IMR-90 (cell line): Measurements from ENCODE around the gene RABGEF1. TPM values are rescaled to one million over a fixed set of nuclear protein-coding genes. Genes with fewer than 3 reads are reported as not detected.

ENCODE experiments used
- ATAC-seq: fragments of 200-7000 bp; cut with Tn5 transposase; 2 replicates; pipeline ENCODE4 v1.9.1; 2020; ENCODE audit warnings: low read depth, mild to moderate bottlenecking, moderate library complexity
- BruUV-seq: library from RNA; stranded (reverse); fragments of 400-500 nt; replicated peaks from 2 replicates; lab custom pipeline; 2021; lab: Mats Ljungman, UMichigan
- CTCF ChIA-PET: fragments of 300-600 bp; formaldehyde crosslinking; extraction: SDS; loops from one replicate; lab custom pipeline; 2021; ENCODE audit warnings: antibody characterized with exemption; lab: Yijun Ruan, JAX
- POLR2A ChIA-PET: fragments of 300-600 bp; sonication (Branson Sonifier 250); formaldehyde crosslinking; loops from one replicate; lab custom pipeline; 2022; ENCODE audit warnings: antibody characterized with exemption; ENCODE audit not compliant: unreplicated experiment; lab: Charles Lee
- DNase-seq: peaks from one replicate; pipeline ENCODE4 v3.0.0; 2013
- H2AFZ ChIP-seq: replicated peaks from 2 replicates; pipeline ENCODE3; 2013; ENCODE audit warnings: low read length, mild to moderate bottlenecking; ENCODE audit not compliant: poor library complexity
- H2AK5ac ChIP-seq: 2 replicates; pipeline ENCODE4 v1.6.1; 2013; ENCODE audit warnings: low read depth, low read length, inconsistent platforms
- H2AK9ac ChIP-seq: replicated peaks from 2 replicates; pipeline ENCODE3; 2013; ENCODE audit warnings: mild to moderate bottlenecking, low read depth, low read length, moderate library complexity; ENCODE audit not compliant: poor library complexity
- H2BK120ac ChIP-seq: 2 replicates; pipeline ENCODE4 v1.6.1; 2013; ENCODE audit warnings: low read depth, low read length, inconsistent platforms
- H2BK15ac ChIP-seq: 3 replicates; pipeline ENCODE4 v1.6.1; 2013; ENCODE audit warnings: low read depth, low read length, inconsistent platforms
- H2BK20ac ChIP-seq: 2 replicates; pipeline ENCODE4 v1.6.1; 2013; ENCODE audit warnings: low read depth, mild to moderate bottlenecking, inconsistent platforms, low read length, moderate library complexity
- H2BK5ac ChIP-seq: 2 replicates; pipeline ENCODE4 v1.6.1; 2013; ENCODE audit warnings: mild to moderate bottlenecking, low read depth, low read length, inconsistent platforms; ENCODE audit not compliant: poor library complexity, severe bottlenecking
- H3K14ac ChIP-seq: replicated peaks from 2 replicates; pipeline ENCODE4 v1.6.1; 2013; ENCODE audit warnings: low read depth, low read length, inconsistent platforms
- H3K18ac ChIP-seq: 2 replicates; pipeline ENCODE4 v1.6.1; 2013; ENCODE audit warnings: low read depth, low read length, control low read depth
- H3K23ac ChIP-seq: 2 replicates; pipeline ENCODE4 v1.6.1; 2013; ENCODE audit warnings: low read depth, low read length, inconsistent platforms
- H3K27ac ChIP-seq: 2 replicates; pipeline ENCODE4 v1.5.1; 2013; ENCODE audit warnings: mild to moderate bottlenecking, control low read depth, low read length; ENCODE audit not compliant: insufficient read depth
- H3K27me3 ChIP-seq: 2 replicates; pipeline ENCODE4 v1.6.1; 2013; ENCODE audit warnings: low read length; ENCODE audit not compliant: control insufficient read depth, insufficient read depth
- H3K36me3 ChIP-seq: 2 replicates; pipeline ENCODE4 v1.6.1; 2013; ENCODE audit warnings: low read length, mixed read lengths; ENCODE audit not compliant: control insufficient read depth, insufficient read depth
- H3K4ac ChIP-seq: 2 replicates; pipeline ENCODE4 v1.6.1; 2013; ENCODE audit warnings: low read depth, low read length, inconsistent platforms
- H3K4me1 ChIP-seq: 2 replicates; pipeline ENCODE4 v1.6.1; 2013; ENCODE audit warnings: low read length, mixed read lengths; ENCODE audit not compliant: control insufficient read depth, insufficient read depth
- H3K4me2 ChIP-seq: 2 replicates; pipeline ENCODE4 v1.6.1; 2013; ENCODE audit warnings: low read depth, mild to moderate bottlenecking, control low read depth, low read length, moderate library complexity
- H3K4me3 ChIP-seq: 2 replicates; pipeline ENCODE4 v1.5.1; 2013; ENCODE audit warnings: low read depth, mild to moderate bottlenecking, control low read depth, low read length, moderate library complexity; ENCODE audit not compliant: insufficient read depth
- H3K56ac ChIP-seq: 2 replicates; pipeline ENCODE4 v1.6.1; 2013; ENCODE audit warnings: low read length, inconsistent platforms; ENCODE audit not compliant: insufficient read depth; ENCODE audit errors: extremely low read depth
- H3K79me1 ChIP-seq, 2 experiments: 2 replicates each; pipeline ENCODE4 v1.6.1; 2013; ENCODE audit warnings: low read length in 2 of 2, inconsistent platforms in 1 of 2, low read depth in 1 of 2
- H3K9ac ChIP-seq: 2 replicates; pipeline ENCODE4 v1.6.1; 2013; ENCODE audit warnings: low read depth, low read length, control low read depth
- H3K9me1 ChIP-seq: 2 replicates; pipeline ENCODE4 v1.6.1; 2013; ENCODE audit warnings: low read length, inconsistent platforms; ENCODE audit not compliant: insufficient read depth
- H3K9me3 ChIP-seq: 2 replicates; pipeline ENCODE4 v1.6.1; 2013; ENCODE audit warnings: low read length; ENCODE audit not compliant: control insufficient read depth, insufficient read depth
- H4K20me1 ChIP-seq: 2 replicates; pipeline ENCODE4 v1.6.1; 2013; ENCODE audit warnings: low read length, inconsistent platforms; ENCODE audit not compliant: insufficient read depth
- H4K5ac ChIP-seq: 2 replicates; pipeline ENCODE4 v1.6.1; 2013; ENCODE audit warnings: mild to moderate bottlenecking, low read depth, low read length, control low read depth
- H4K8ac ChIP-seq, 2 experiments: 2 replicates each; pipeline ENCODE4 v1.6.1; 2013; ENCODE audit warnings: low read depth in 2 of 2, low read length in 2 of 2, control low read depth in 1 of 2, inconsistent platforms in 1 of 2
- H4K91ac ChIP-seq: 2 replicates; pipeline ENCODE4 v1.6.1; 2013; ENCODE audit warnings: low read depth, low read length, inconsistent platforms; ENCODE audit not compliant: insufficient read depth
- BHLHE40 ChIP-seq: fragments of 150-350 bp; IDR thresholded peaks from 2 replicates; pipeline ENCODE4 v1.6.1; 2016; ENCODE audit warnings: mild to moderate bottlenecking, low read depth, low read length
- CEBPB ChIP-seq: IDR thresholded peaks from 2 replicates; pipeline ENCODE4 v1.6.1; 2012; ENCODE audit warnings: low read depth, low read length, improper control_type of control experiment
- CHD1 ChIP-seq: IDR thresholded peaks from 2 replicates; pipeline ENCODE4 v1.6.1; 2012; ENCODE audit warnings: low read depth, low read length, improper control_type of control experiment
- FOS ChIP-seq: fragments of 150-350 bp; IDR thresholded peaks from 2 replicates; pipeline ENCODE4 v1.6.1; 2016; ENCODE audit warnings: low read depth, low read length
- MAFK ChIP-seq: IDR thresholded peaks from 2 replicates; pipeline ENCODE4 v1.6.1; 2012; ENCODE audit warnings: low read depth, low read length, improper control_type of control experiment
- MAZ ChIP-seq: IDR thresholded peaks from 2 replicates; pipeline ENCODE4 v1.6.1; 2012; ENCODE audit warnings: low read depth, mild to moderate bottlenecking, low read length, improper control_type of control experiment, moderate library complexity, borderline replicate concordance
- MXI1 ChIP-seq: IDR thresholded peaks from 2 replicates; pipeline ENCODE4 v1.6.1; 2012; ENCODE audit warnings: low read depth, mild to moderate bottlenecking, low read length, moderate library complexity, borderline replicate concordance
- NFE2L2 ChIP-seq: fragments of 150-350 bp; IDR thresholded peaks from 2 replicates; pipeline ENCODE4 v1.6.1; 2016; ENCODE audit warnings: low read depth, mild to moderate bottlenecking, low read length
- POLR2A ChIP-seq: IDR thresholded peaks from 2 replicates; pipeline ENCODE4 v1.6.1; 2012; ENCODE audit warnings: mild to moderate bottlenecking, low read depth, low read length
- RAD21 ChIP-seq: IDR thresholded peaks from 2 replicates; pipeline ENCODE4 v1.6.1; 2012; ENCODE audit warnings: low read length, improper control_type of control experiment
- RCOR1 ChIP-seq: IDR thresholded peaks from 2 replicates; pipeline ENCODE4 v1.6.1; 2012; ENCODE audit warnings: mild to moderate bottlenecking, low read length, improper control_type of control experiment; ENCODE audit not compliant: insufficient replicate concordance
- RFX5 ChIP-seq: IDR thresholded peaks from 2 replicates; pipeline ENCODE4 v1.8.0; 2012; ENCODE audit warnings: low read depth, mild to moderate bottlenecking, low read length, moderate library complexity
- SMC3 ChIP-seq: fragments of 150-350 bp; IDR thresholded peaks from 2 replicates; pipeline ENCODE4 v1.6.1; 2016; ENCODE audit warnings: low read depth, mild to moderate bottlenecking, antibody characterized with exemption, low read length, moderate library complexity
- WGBS, 2 experiments: methylation state at CpG; one replicate each; pipeline versions ENCODE4 v1.1.5 to v1.1.7; 2013; ENCODE audit warnings: missing lambda C conversion rate in 2 of 2; ENCODE audit not compliant: insufficient read length in 1 of 2; ENCODE audit errors: extremely low coverage in 2 of 2; 5-methylcytosine and 5-hydroxymethylcytosine counted together
- dilution Hi-C: fragments of 300-500 bp; cut with HindIII; formaldehyde crosslinking; loops from one replicate; pipeline ENCODE4 v1.14.3; 2018; ENCODE audit warnings: low sequenced_read_pairs; ENCODE audit not compliant: unreplicated experiment
- in situ Hi-C: fragments of 300-500 bp; cut with MboI; formaldehyde crosslinking; loops from 3 replicates; pipeline ENCODE4 v1.14.3; 2019; ENCODE audit warnings: low sequenced_read_pairs, inconsistent platforms, mixed read lengths
- intact Hi-C: fragments of 100-400 bp; cut with micrococcal nuclease; formaldehyde crosslinking; loops from 2 replicates; pipeline ENCODE4 v1.10.0; 2022
- polyA plus RNA-seq, 3 experiments: library from polyadenylated mRNA; depleted of rRNA; stranded (reverse); fragments of >200 nt; gene quantifications; 2 replicates each; pipeline ENCODE4 v1.2.3, GENCODE V29; 2012; ENCODE audit warnings: low replicate concordance in 1 of 3
- total RNA-seq: library from RNA; depleted of rRNA; stranded (reverse); fragments of >200 nt; gene quantifications from 2 replicates; pipeline ENCODE4 v1.2.3, GENCODE V29; 2012
- TF ChIP-seq, protein P1 (sequence below): fragments of 150-350 bp; IDR thresholded peaks from 2 replicates; pipeline ENCODE4 v1.6.1; 2017; ENCODE audit warnings: mild to moderate bottlenecking, antibody characterized with exemption, low read length, low read depth
- TF ChIP-seq, protein P2 (sequence below): conservative IDR thresholded peaks from 2 replicates; pipeline ENCODE4 v1.5.1; 2012; ENCODE audit warnings: mild to moderate bottlenecking, low read depth, low read length, improper control_type of control experiment
- TF ChIP-seq, protein P3 (sequence below): fragments of 150-350 bp; IDR thresholded peaks from 2 replicates; pipeline ENCODE4 v1.6.1; 2016; ENCODE audit warnings: low read depth, mild to moderate bottlenecking, low read length, moderate library complexity, borderline replicate concordance

RABGEF1 gene
- total and polyA plus RNA-seq, 2 of the 4 experiments (the other 2 are of a cell fraction) = 34.9 to 56.6 TPM

DNA sequence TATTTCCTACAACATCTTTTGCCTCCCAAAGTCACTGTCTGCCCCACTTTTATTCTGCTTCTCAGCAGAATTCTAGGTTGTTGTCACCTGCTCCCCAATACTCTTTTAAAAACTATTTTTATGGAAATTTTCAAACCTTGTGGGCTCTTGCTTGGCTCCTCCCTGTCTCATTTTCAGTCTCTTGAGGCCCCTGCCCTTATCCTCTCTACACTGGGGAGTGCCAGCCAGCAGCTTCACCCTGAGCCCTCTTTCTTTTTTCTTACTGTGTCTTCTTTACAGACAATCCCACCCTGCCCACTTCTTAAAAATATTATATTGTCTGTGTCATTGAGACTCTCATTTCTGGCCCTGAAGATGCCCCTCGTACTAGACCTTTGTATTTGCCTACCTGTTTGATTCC, 118.8 kb downstream of the RABGEF1 start:
- WGBS, 2 experiments = no CpG with 5 or more reads among the region's 1 CpG
- in situ Hi-C loops = no loop called here
- no peak overlapping the region for H3K4me2 ChIP-seq
- no peak overlapping the region for H2AK9ac ChIP-seq
- no peak for ATAC-seq
- H2BK120ac ChIP-seq = no peak overlapping the region
- BruUV-seq = no TSS peak
- TF ChIP-seq RCOR1 (no peak), MAFK (no peak), FOS (no peak), MXI1 (no peak), BHLHE40 (no peak), CEBPB (no peak), RFX5 (no peak), POLR2A (no peak), RAD21 (no peak), SMC3 (no peak), MAZ (no peak), NFE2L2 (no peak), CHD1 (no peak)
- TF ChIP-seq, protein P1, sequence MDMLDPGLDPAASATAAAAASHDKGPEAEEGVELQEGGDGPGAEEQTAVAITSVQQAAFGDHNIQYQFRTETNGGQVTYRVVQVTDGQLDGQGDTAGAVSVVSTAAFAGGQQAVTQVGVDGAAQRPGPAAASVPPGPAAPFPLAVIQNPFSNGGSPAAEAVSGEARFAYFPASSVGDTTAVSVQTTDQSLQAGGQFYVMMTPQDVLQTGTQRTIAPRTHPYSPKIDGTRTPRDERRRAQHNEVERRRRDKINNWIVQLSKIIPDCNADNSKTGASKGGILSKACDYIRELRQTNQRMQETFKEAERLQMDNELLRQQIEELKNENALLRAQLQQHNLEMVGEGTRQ = no peak
- TF ChIP-seq, protein P2, sequence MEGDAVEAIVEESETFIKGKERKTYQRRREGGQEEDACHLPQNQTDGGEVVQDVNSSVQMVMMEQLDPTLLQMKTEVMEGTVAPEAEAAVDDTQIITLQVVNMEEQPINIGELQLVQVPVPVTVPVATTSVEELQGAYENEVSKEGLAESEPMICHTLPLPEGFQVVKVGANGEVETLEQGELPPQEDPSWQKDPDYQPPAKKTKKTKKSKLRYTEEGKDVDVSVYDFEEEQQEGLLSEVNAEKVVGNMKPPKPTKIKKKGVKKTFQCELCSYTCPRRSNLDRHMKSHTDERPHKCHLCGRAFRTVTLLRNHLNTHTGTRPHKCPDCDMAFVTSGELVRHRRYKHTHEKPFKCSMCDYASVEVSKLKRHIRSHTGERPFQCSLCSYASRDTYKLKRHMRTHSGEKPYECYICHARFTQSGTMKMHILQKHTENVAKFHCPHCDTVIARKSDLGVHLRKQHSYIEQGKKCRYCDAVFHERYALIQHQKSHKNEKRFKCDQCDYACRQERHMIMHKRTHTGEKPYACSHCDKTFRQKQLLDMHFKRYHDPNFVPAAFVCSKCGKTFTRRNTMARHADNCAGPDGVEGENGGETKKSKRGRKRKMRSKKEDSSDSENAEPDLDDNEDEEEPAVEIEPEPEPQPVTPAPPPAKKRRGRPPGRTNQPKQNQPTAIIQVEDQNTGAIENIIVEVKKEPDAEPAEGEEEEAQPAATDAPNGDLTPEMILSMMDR = no peak
- TF ChIP-seq, protein P3, sequence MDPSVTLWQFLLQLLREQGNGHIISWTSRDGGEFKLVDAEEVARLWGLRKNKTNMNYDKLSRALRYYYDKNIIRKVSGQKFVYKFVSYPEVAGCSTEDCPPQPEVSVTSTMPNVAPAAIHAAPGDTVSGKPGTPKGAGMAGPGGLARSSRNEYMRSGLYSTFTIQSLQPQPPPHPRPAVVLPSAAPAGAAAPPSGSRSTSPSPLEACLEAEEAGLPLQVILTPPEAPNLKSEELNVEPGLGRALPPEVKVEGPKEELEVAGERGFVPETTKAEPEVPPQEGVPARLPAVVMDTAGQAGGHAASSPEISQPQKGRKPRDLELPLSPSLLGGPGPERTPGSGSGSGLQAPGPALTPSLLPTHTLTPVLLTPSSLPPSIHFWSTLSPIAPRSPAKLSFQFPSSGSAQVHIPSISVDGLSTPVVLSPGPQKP = no peak
- peaks cover 3% of the 10 kb centered on the region for H3K4me1 ChIP-seq
- no peak overlapping the region for H3K4me3 ChIP-seq
- no peak overlapping the region for H2BK20ac ChIP-seq
- H3K9me1 ChIP-seq = no peaks in the 10 kb centered on the region; the same call in none of the 2 replicates
- no peak overlapping the region for H2BK5ac ChIP-seq
- no peaks in the 10 kb centered on the region; the same call in 1 of the 2 replicates for H3K36me3 ChIP-seq
- intact Hi-C loops = no loop called here
- no peaks in the 10 kb centered on the region for H3K79me1 ChIP-seq
- H2BK15ac ChIP-seq = no peak overlapping the region
- no peak overlapping the region for H3K14ac ChIP-seq
- H4K8ac ChIP-seq = no peak overlapping the region
- CTCF ChIA-PET = no interaction called here
- no peak overlapping the region for H3K4ac ChIP-seq
- H3K27me3 ChIP-seq = no peaks in the 10 kb centered on the region
- dilution Hi-C loops = no loop called here
- POLR2A ChIA-PET = interaction anchor here (0.5 kb wide), 1 partner anchor 32 kb away, joined by 5 read pairs; no protein-coding TSS in a partner anchor
- no peak overlapping the region for H2AK5ac ChIP-seq
- no peaks in the 10 kb centered on the region for H4K20me1 ChIP-seq
- no peak overlapping the region for H2AFZ ChIP-seq
- H3K23ac ChIP-seq = no peak overlapping the region
- H3K9ac ChIP-seq = no peak overlapping the region
- H4K5ac ChIP-seq = no peak overlapping the region
- no peak overlapping the region for H3K27ac ChIP-seq
- H3K56ac ChIP-seq = no peak overlapping the region
- no peaks in the 10 kb centered on the region for H3K9me3 ChIP-seq
- DNase-seq = no peak
- no peak overlapping the region for H4K91ac ChIP-seq
- H3K18ac ChIP-seq = no peak overlapping the region
